Liver (tissue), 9 donors: Measurements from ENCODE around the gene SH3D19. TPM values are rescaled to one million over a fixed set of nuclear protein-coding genes. Genes with fewer than 3 reads are reported as not detected.
A peak's percentile ranks its signal among the peaks of the same experiment; 100 is the strongest.

ENCODE experiments used
- DNase-seq: peaks from one replicate; pipeline ENCODE4 v3.0.0-alpha.2; 2017; ENCODE audit warnings: low spot score
- H3K27ac ChIP-seq, 2 donors: one replicate each; pipeline ENCODE4 v1.7.0; 2013; ENCODE audit warnings: inconsistent platforms in 2 of 2, low read length in 2 of 2, control low read depth in 1 of 2, low read depth in 1 of 2, mild to moderate bottlenecking in 1 of 2
- H3K27me3 ChIP-seq, 4 donors: one replicate each; pipeline versions ENCODE4 v1.6.1 to v1.7.0; 2013; ENCODE audit warnings: low read length in 3 of 4, inconsistent platforms in 1 of 4, mild to moderate bottlenecking in 1 of 4, moderate library complexity in 1 of 4; ENCODE audit not compliant: control insufficient read depth in 4 of 4, insufficient read depth in 4 of 4
- H3K36me3 ChIP-seq, 4 donors: one replicate each; pipeline versions ENCODE4 v1.6.1 to v1.7.0; 2013; ENCODE audit warnings: low read length in 3 of 4, mild to moderate bottlenecking in 3 of 4, low read depth in 1 of 4, moderate library complexity in 1 of 4; ENCODE audit not compliant: control insufficient read depth in 4 of 4, insufficient read depth in 3 of 4
- H3K4me1 ChIP-seq, 4 donors: one replicate each; pipeline versions ENCODE4 v1.6.1 to v1.7.0; 2013; ENCODE audit warnings: low read length in 3 of 4, mild to moderate bottlenecking in 3 of 4, moderate library complexity in 1 of 4; ENCODE audit not compliant: control insufficient read depth in 4 of 4, insufficient read depth in 4 of 4
- H3K4me3 ChIP-seq, 3 donors: one replicate each; pipeline versions ENCODE4 v1.6.1 to v1.7.0; 2013; ENCODE audit warnings: low read length in 3 of 3, control low read depth in 1 of 3, low read depth in 1 of 3, mild to moderate bottlenecking in 1 of 3
- H3K9ac ChIP-seq, 2 donors: one replicate each; pipeline ENCODE4 v1.7.0; 2013; ENCODE audit warnings: low read length in 2 of 2, mild to moderate bottlenecking in 2 of 2, moderate library complexity in 2 of 2, control low read depth in 1 of 2, low read depth in 1 of 2
- H3K9me3 ChIP-seq, 4 donors: one replicate each; pipeline versions ENCODE4 v1.6.1 to v1.7.0; 2013; ENCODE audit warnings: low read length in 3 of 4; ENCODE audit not compliant: control insufficient read depth in 4 of 4
- CTCF ChIP-seq: fragments of 150-350 bp; IDR thresholded peaks from 2 replicates; pipeline ENCODE4 v1.5.1; 2017; ENCODE audit warnings: improper control_type of control experiment, low read depth, low read length; ENCODE audit not compliant: missing input control
- GABPA ChIP-seq, 2 donors: IDR thresholded peaks in 1 of 2; conservative IDR thresholded peaks in 1 of 2; 2 replicates each; pipeline ENCODE4 v1.6.1; 2016; ENCODE audit warnings: antibody characterized with exemption in 2 of 2, mild to moderate bottlenecking in 1 of 2, moderate library complexity in 1 of 2
- HNF4G ChIP-seq: IDR thresholded peaks from 2 replicates; pipeline ENCODE4 v1.6.1; 2016; ENCODE audit warnings: antibody characterized with exemption
- JUND ChIP-seq, 2 donors: IDR thresholded peaks; 2 replicates each; pipeline ENCODE4 v1.6.1; 2016; ENCODE audit warnings: antibody characterized with exemption in 2 of 2
- RAD21 ChIP-seq, 2 donors: IDR thresholded peaks; 2 replicates each; pipeline ENCODE4 v1.6.1; 2016; ENCODE audit warnings: antibody characterized with exemption in 2 of 2, mild to moderate bottlenecking in 2 of 2
- REST ChIP-seq: IDR thresholded peaks from 2 replicates; pipeline ENCODE4 v1.6.1; 2016; ENCODE audit warnings: antibody characterized with exemption, mild to moderate bottlenecking
- RXRA ChIP-seq, 2 donors: IDR thresholded peaks; 2 replicates each; pipeline ENCODE4 v1.6.1; 2017 to 2018; ENCODE audit warnings: antibody characterized with exemption in 2 of 2, mild to moderate bottlenecking in 1 of 2
- WGBS: extraction: QIAGEN DNeasy Blood & Tissue Kit; methylation state at CpG from one replicate; pipeline ENCODE4 v1.1.7; 2013; 5-methylcytosine and 5-hydroxymethylcytosine counted together
- polyA plus RNA-seq, 2 donors: library from polyadenylated mRNA; stranded (reverse) in 1 of 2; unstranded in 1 of 2; fragments of 200-250 nt in 1 of 2; fragments of >200 nt in 1 of 2; fragmentation: Nextera tagmentation in 1 of 2; extraction: Ambion mirVana in 1 of 2; gene quantifications; one replicate each; pipeline versions ENCODE4 v1.2.1 to v1.2.3, GENCODE V29; 2013 to 2015
- total RNA-seq, 2 donors: library from RNA; depleted of rRNA; stranded (reverse); fragments of >200 nt; gene quantifications; one replicate each; pipeline ENCODE4 v1.2.3, GENCODE V29; 2014
- donor health status: healthy.
- donor health status: healthy.
- donor health status: healthy.
- donor health status: healthy.
- donor health status: healthy.

The SH3D19 gene
- total and polyA plus RNA-seq, 4 donors: 11.0 to 22.2 (median 17.1) TPM

- H3K9ac ChIP-seq: no peak overlapping the region
- no peak overlapping the region for H3K27ac ChIP-seq
- H3K9me3 ChIP-seq: no peaks in the 10 kb centered on the region
- H3K36me3 ChIP-seq: no peaks in the 10 kb centered on the region
- no peak for DNase-seq
- H3K4me3 ChIP-seq: no peak overlapping the region
- TF ChIP-seq HNF4G (no peak), GABPA (IDR thresholded peaks at IDR 0.05 in 1 of 2, conservative IDR thresholded peaks at IDR 0.05 in 1 of 2) (no peak), REST (no peak), RXRA (IDR thresholded peaks at IDR 0.05) (no peak), JUND (IDR thresholded peaks at IDR 0.05) (no peak), CTCF (no peak)
- H3K4me1 ChIP-seq: peaks cover 0 to 4% (median under 1%) of the 10 kb centered on the region in 4 donors
- WGBS: 98% methylated on average over 2 of the region's 2 CpGs
- no peaks in the 10 kb centered on the region for H3K27me3 ChIP-seq
Measured at GRCh38 chr4:151242305-151242704, 83.1 kb downstream of the SH3D19 start.

- WGBS: 94% methylated on average over 3 of the region's 3 CpGs
- Histone ChIP-seq H3K36me3 (peaks cover 0 to 2% (median 0%) of the 10 kb centered on the region in 4 donors), H3K4me1 (peaks cover 0 to 2% (median 0%) of the 10 kb centered on the region in 4 donors), H3K9ac (no peak overlapping the region), H3K9me3 (no peaks in the 10 kb centered on the region), H3K27ac (no peak overlapping the region), H3K4me3 (no peak overlapping the region), H3K27me3 (no peaks in the 10 kb centered on the region)
- no peak for TF ChIP-seq RXRA (IDR thresholded peaks at IDR 0.05)
- no peak for DNase-seq
Measured at GRCh38 chr4:151239608-151240007, 85.8 kb downstream of the SH3D19 start.

GRCh38 chr4:151238477-151238876 is 86.9 kb downstream of the SH3D19 start:
- WGBS: 52% methylated on average over 3 of the region's 3 CpGs
- Histone ChIP-seq H3K27ac (no peak overlapping the region), H3K4me3 (no peak overlapping the region), H3K27me3 (no peaks in the 10 kb centered on the region), H3K9me3 (no peaks in the 10 kb centered on the region), H3K9ac (no peak overlapping the region), H3K36me3 (peaks cover 0 to 2% (median 0%) of the 10 kb centered on the region in 4 donors), H3K4me1 (peaks cover 0 to 2% (median 0%) of the 10 kb centered on the region in 4 donors)
- no peak for DNase-seq
- peak; percentile 63 to 64 for TF ChIP-seq RAD21 (IDR thresholded peaks at IDR 0.05)
- no peak for TF ChIP-seq CTCF
- no peak for TF ChIP-seq REST
